ENCODE data around the gene SNRPE. TPM values are rescaled to one million over a fixed set of nuclear protein-coding genes. Genes with fewer than 3 reads are reported as not detected.

SNRPE gene
- total RNA-seq, 1 experiment from 2014 or later: 288 TPM

DNA sequence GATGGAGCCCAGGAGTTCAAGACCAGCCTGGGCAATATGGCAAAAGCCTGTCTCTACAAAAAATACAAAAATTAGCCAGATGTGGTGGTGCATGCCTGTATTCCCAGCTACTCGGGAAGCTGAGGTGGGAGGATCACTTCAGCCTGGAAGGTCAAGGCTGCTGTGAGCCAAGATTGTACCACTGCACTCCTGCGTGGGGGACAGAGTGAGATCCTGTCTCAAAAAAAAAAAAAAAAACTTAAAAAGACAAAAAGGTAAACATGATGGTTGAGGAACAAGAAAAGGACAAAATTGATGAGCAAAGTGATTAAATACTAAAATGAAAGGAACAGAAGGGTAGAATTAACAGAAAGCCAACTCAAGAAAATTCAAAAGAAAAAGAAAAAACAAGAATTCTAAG, 30.6 kb downstream of the SNRPE start:
- no peak for TF ChIP-seq SP1 (IDR thresholded peaks at IDR 0.05; ENCODE audit: low read depth)
- TF ChIP-seq JUND (IDR thresholded peaks at IDR 0.05): no peak
- TF ChIP-seq YY1 (IDR thresholded peaks at IDR 0.05; ENCODE audit: extremely low read depth, insufficient replicate concordance, low read depth, low read length): no peak
- TF ChIP-seq, protein P1, sequence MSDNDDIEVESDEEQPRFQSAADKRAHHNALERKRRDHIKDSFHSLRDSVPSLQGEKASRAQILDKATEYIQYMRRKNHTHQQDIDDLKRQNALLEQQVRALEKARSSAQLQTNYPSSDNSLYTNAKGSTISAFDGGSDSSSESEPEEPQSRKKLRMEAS (IDR thresholded peaks at IDR 0.05): no peak
- TF ChIP-seq, protein P2, sequence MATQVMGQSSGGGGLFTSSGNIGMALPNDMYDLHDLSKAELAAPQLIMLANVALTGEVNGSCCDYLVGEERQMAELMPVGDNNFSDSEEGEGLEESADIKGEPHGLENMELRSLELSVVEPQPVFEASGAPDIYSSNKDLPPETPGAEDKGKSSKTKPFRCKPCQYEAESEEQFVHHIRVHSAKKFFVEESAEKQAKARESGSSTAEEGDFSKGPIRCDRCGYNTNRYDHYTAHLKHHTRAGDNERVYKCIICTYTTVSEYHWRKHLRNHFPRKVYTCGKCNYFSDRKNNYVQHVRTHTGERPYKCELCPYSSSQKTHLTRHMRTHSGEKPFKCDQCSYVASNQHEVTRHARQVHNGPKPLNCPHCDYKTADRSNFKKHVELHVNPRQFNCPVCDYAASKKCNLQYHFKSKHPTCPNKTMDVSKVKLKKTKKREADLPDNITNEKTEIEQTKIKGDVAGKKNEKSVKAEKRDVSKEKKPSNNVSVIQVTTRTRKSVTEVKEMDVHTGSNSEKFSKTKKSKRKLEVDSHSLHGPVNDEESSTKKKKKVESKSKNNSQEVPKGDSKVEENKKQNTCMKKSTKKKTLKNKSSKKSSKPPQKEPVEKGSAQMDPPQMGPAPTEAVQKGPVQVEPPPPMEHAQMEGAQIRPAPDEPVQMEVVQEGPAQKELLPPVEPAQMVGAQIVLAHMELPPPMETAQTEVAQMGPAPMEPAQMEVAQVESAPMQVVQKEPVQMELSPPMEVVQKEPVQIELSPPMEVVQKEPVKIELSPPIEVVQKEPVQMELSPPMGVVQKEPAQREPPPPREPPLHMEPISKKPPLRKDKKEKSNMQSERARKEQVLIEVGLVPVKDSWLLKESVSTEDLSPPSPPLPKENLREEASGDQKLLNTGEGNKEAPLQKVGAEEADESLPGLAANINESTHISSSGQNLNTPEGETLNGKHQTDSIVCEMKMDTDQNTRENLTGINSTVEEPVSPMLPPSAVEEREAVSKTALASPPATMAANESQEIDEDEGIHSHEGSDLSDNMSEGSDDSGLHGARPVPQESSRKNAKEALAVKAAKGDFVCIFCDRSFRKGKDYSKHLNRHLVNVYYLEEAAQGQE (IDR thresholded peaks at IDR 0.05; ENCODE audit: low read depth): no peak
- Histone ChIP-seq H3K36me3 (ENCODE audit: control insufficient read depth in 1 of 2, insufficient read depth in 2 of 2, low read length in 2 of 2) (no peaks in the 10 kb centered on the region), H3K9me2 (ENCODE audit: insufficient read depth) (no peaks in the 10 kb centered on the region), H3K27ac (ENCODE audit: low read depth, low read length) (no peak overlapping the region), H3K79me2 (ENCODE audit: insufficient read depth, low read length) (no peaks in the 10 kb centered on the region), H3K9ac (ENCODE audit: low read length) (no peak overlapping the region), H4K20me1 (ENCODE audit: insufficient read depth) (no peaks in the 10 kb centered on the region), H3K9me3 (ENCODE audit: control insufficient read depth in 1 of 2, insufficient read depth in 1 of 2, low read depth in 1 of 2, low read length in 2 of 2) (peaks cover 5% of the 10 kb centered on the region in 2 experiments; a peak in 1 of 4 replicates), H3K27me3 (ENCODE audit: insufficient read depth, low read length) (no peaks in the 10 kb centered on the region), H3K4me3 (replicated peaks in 1 of 2; ENCODE audit: low read depth in 1 of 2, low read length in 2 of 2) (no peak overlapping the region), H2AFZ (ENCODE audit: low read depth, low read length, poor library complexity, severe bottlenecking) (no peak overlapping the region), H3K4me1 (ENCODE audit: control insufficient read depth in 1 of 2, insufficient read depth in 2 of 2, low read length in 2 of 2) (peaks cover 17 to 26% of the 10 kb centered on the region in 2 experiments), H3K4me2 (ENCODE audit: low read length) (no peak overlapping the region)
- DNase-seq (ENCODE audit: low read depth, low spot score): no peak
- intact Hi-C loops (cut with micrococcal nuclease): no loop called here
- ChIA-PET POLR2A (no interaction called here), CTCF (no interaction called here), RAD21 (ENCODE audit: low non-redundant PET in 1 of 2, low total read pairs in 2 of 2, uncharacterized antibody in 2 of 2, unreplicated experiment in 2 of 2) (no interaction called here)
- no TSS peak for BruUV-seq (replicated peaks)
- no peak for ATAC-seq
